KMS-11 (cell line): ENCODE results near the gene TMEM156.
"Not testable (repeated sequence)": the region's sequence is repeated elsewhere in the genome, so short reads cannot be mapped to it uniquely, and the experiment has no call there.

Experiments
- H2AFZ ChIP-seq: fragments of 200-600 bp; sonication (generic); 2 replicates; pipeline ENCODE4 v1.6.1; 2016; ENCODE audit warnings: antibody characterized with exemption, mixed run types, low read depth
- H3K27ac ChIP-seq: fragments of 200-600 bp; sonication (generic); 2 replicates; pipeline ENCODE4 v1.6.1; 2016; ENCODE audit warnings: mild to moderate bottlenecking, mixed run types
- H3K27me3 ChIP-seq: fragments of 200-600 bp; sonication (generic); 2 replicates; pipeline ENCODE4 v1.6.1; 2017; ENCODE audit warnings: mild to moderate bottlenecking, low read depth, mixed run types, moderate library complexity; ENCODE audit not compliant: insufficient read depth
- H3K36me3 ChIP-seq: fragments of 200-600 bp; sonication (generic); 2 replicates; pipeline ENCODE4 v1.6.1; 2017; ENCODE audit warnings: mild to moderate bottlenecking, mixed run types; ENCODE audit not compliant: insufficient read depth
- H3K4me1 ChIP-seq: fragments of 200-600 bp; sonication (generic); 2 replicates; pipeline ENCODE4 v1.6.1; 2016; ENCODE audit warnings: mild to moderate bottlenecking, low read depth, mixed run types; ENCODE audit not compliant: poor library complexity, severe bottlenecking
- H3K4me2 ChIP-seq: fragments of 200-600 bp; sonication (generic); 2 replicates; pipeline ENCODE4 v1.7.0; 2016; ENCODE audit warnings: mild to moderate bottlenecking, mixed run types
- H3K4me3 ChIP-seq: fragments of 200-600 bp; sonication (generic); IDR thresholded peaks from 2 replicates; pipeline ENCODE4 v1.6.1; 2017; ENCODE audit warnings: low read depth, low read length, mixed read lengths; ENCODE audit not compliant: insufficient read depth
- H3K79me2 ChIP-seq: fragments of 200-600 bp; sonication (generic); 2 replicates; pipeline ENCODE4 v1.6.1; 2016; ENCODE audit warnings: low read depth, mixed run types; ENCODE audit not compliant: insufficient read depth
- H3K9ac ChIP-seq: fragments of 200-600 bp; sonication (generic); 2 replicates; pipeline ENCODE4 v1.6.1; 2016; ENCODE audit warnings: mild to moderate bottlenecking, mixed run types
- H4K20me1 ChIP-seq: fragments of 200-600 bp; sonication (generic); 2 replicates; pipeline ENCODE4 v1.6.1; 2016; ENCODE audit warnings: mild to moderate bottlenecking, mixed run types; ENCODE audit not compliant: insufficient read depth
- CTCF ChIP-seq: fragments of 200-600 bp; sonication (generic); conservative IDR thresholded peaks from 2 replicates; pipeline ENCODE4 v1.6.1; 2017; ENCODE audit warnings: low read depth, mild to moderate bottlenecking, antibody characterized with exemption, low read length, moderate library complexity, mixed read lengths

Gene TMEM156

GRCh38 chr4:38994135-38994534 lies 38.1 kb downstream of the TMEM156 start:
- TF ChIP-seq CTCF, result no peak
- H3K79me2 ChIP-seq, result no peaks in the 10 kb centered on the region
- no peak overlapping the region for H3K9ac ChIP-seq
- no peak overlapping the region for H3K4me3 ChIP-seq
- no peaks in the 10 kb centered on the region for H4K20me1 ChIP-seq
- no peak overlapping the region for H2AFZ ChIP-seq
- H3K4me2 ChIP-seq, result no peak overlapping the region
- H3K4me1 ChIP-seq, result no peaks in the 10 kb centered on the region
- no peaks in the 10 kb centered on the region for H3K27me3 ChIP-seq
- no peaks in the 10 kb centered on the region for H3K36me3 ChIP-seq
- no peak overlapping the region for H3K27ac ChIP-seq

- Histone ChIP-seq H3K27ac (no peak overlapping the region), H3K4me3 (no peak overlapping the region), H3K9ac (no peak overlapping the region), H3K36me3 (no peaks in the 10 kb centered on the region), H3K4me1 (no peaks in the 10 kb centered on the region), H2AFZ (no peak overlapping the region), H3K79me2 (no peaks in the 10 kb centered on the region), H3K4me2 (no peak overlapping the region), H3K27me3 (no peaks in the 10 kb centered on the region), H4K20me1 (no peaks in the 10 kb centered on the region)
- TF ChIP-seq CTCF, result no peak
Observed at GRCh38 chr4:38993683-38994082, 38.5 kb downstream of the TMEM156 start.

- H3K27ac ChIP-seq, result no peak overlapping the region
- no peaks in the 10 kb centered on the region for H3K36me3 ChIP-seq
- no peaks in the 10 kb centered on the region for H3K27me3 ChIP-seq
- H2AFZ ChIP-seq, result no peak overlapping the region
- H3K4me1 ChIP-seq, result no peaks in the 10 kb centered on the region
- no peak overlapping the region for H3K9ac ChIP-seq
- H3K79me2 ChIP-seq, result no peaks in the 10 kb centered on the region
- TF ChIP-seq CTCF, result no peak
- no peak overlapping the region for H3K4me3 ChIP-seq
- H4K20me1 ChIP-seq, result no peaks in the 10 kb centered on the region
- no peak overlapping the region for H3K4me2 ChIP-seq
Observed at GRCh38 chr4:38990241-38990640, 42.0 kb downstream of the TMEM156 start.

- no peak overlapping the region for H3K9ac ChIP-seq
- H2AFZ ChIP-seq, result no peak overlapping the region
- H3K79me2 ChIP-seq, result no peaks in the 10 kb centered on the region
- no peaks in the 10 kb centered on the region for H3K4me1 ChIP-seq
- H3K4me2 ChIP-seq, result no peak overlapping the region
- H3K27me3 ChIP-seq, result no peaks in the 10 kb centered on the region
- H4K20me1 ChIP-seq, result no peaks in the 10 kb centered on the region
- no peak for TF ChIP-seq CTCF
- no peaks in the 10 kb centered on the region for H3K36me3 ChIP-seq
- no peak overlapping the region for H3K4me3 ChIP-seq
- H3K27ac ChIP-seq, result no peak overlapping the region
Observed at GRCh38 chr4:38989487-38989886, 42.7 kb downstream of the TMEM156 start.

- H3K27ac ChIP-seq, H3K36me3 ChIP-seq: not testable (repeated sequence)
Observed at GRCh38 chr4:38988353-38988752, 43.9 kb downstream of the TMEM156 start.

More at GRCh38 chr4:38988353-38988752, 43.9 kb downstream of the TMEM156 start:
- H4K20me1 ChIP-seq, H3K9ac ChIP-seq, H3K27me3 ChIP-seq, H3K79me2 ChIP-seq, H3K4me2 ChIP-seq, H2AFZ ChIP-seq, H3K4me3 ChIP-seq, H3K4me1 ChIP-seq: not testable (repeated sequence)
